CD4-positive, CD25-positive, alpha-beta regulatory T cell (primary cell): Measurements from ENCODE around the gene CHKA. TPM values are rescaled to one million over a fixed set of nuclear protein-coding genes. Genes with fewer than 3 reads are reported as not detected.

ENCODE experiments used
- ATAC-seq, 2 donors: fragments of 150-1000 bp; cut with Tn5 transposase; one replicate each; pipeline ENCODE4 v1.10.0; 2021; ENCODE audit warnings: low read depth in 2 of 2, moderate number of reproducible peaks in 2 of 2, moderate library complexity in 1 of 2
- DNase-seq, 3 donors: peaks; one replicate each; pipeline versions ENCODE4 v3.0.0 to v3.0.0-alpha.2; 2012 to 2022; ENCODE audit warnings: mixed read lengths in 1 of 3
- H3K27ac ChIP-seq: one replicate; pipeline ENCODE4 v1.7.0; 2013; ENCODE audit warnings: mild to moderate bottlenecking, low read length; ENCODE audit not compliant: insufficient read depth, poor library complexity, severe bottlenecking
- H3K27me3 ChIP-seq: one replicate; pipeline ENCODE4 v1.7.0; 2013; ENCODE audit warnings: low read length; ENCODE audit not compliant: control insufficient read depth, insufficient read depth
- H3K36me3 ChIP-seq: one replicate; pipeline ENCODE4 v1.7.0; 2013; ENCODE audit warnings: mild to moderate bottlenecking, low read length, moderate library complexity; ENCODE audit not compliant: control insufficient read depth, insufficient read depth
- H3K4me1 ChIP-seq: 2 replicates; pipeline ENCODE4 v1.7.0; 2013; ENCODE audit warnings: mild to moderate bottlenecking, low read length; ENCODE audit not compliant: insufficient read depth, control insufficient read depth, poor library complexity, severe bottlenecking
- H3K4me3 ChIP-seq: one replicate; pipeline ENCODE4 v1.7.0; 2013; ENCODE audit warnings: low read depth, mild to moderate bottlenecking, low read length, moderate library complexity
- H3K9me3 ChIP-seq, 2 experiments: 1 replicate in 1 of 2; 2 replicates in 1 of 2; pipeline ENCODE4 v1.7.0; 2013; ENCODE audit warnings: low read length in 2 of 2, mild to moderate bottlenecking in 1 of 2, moderate library complexity in 1 of 2; ENCODE audit not compliant: control insufficient read depth in 2 of 2
- H3K27ac Mint-ChIP-seq, 3 donors: one replicate each; pipeline ENCODE4 v1.8.0; 2020 to 2022; ENCODE audit warnings: mild to moderate bottlenecking in 3 of 3, mixed read lengths in 3 of 3, moderate library complexity in 2 of 3
- H3K27me3 Mint-ChIP-seq: one replicate; pipeline ENCODE4 v1.8.0; 2022; ENCODE audit warnings: mild to moderate bottlenecking, mixed read lengths
- H3K36me3 Mint-ChIP-seq: one replicate; pipeline ENCODE4 v1.8.0; 2020; ENCODE audit warnings: mixed read lengths
- H3K4me1 Mint-ChIP-seq, 4 donors: one replicate each; pipeline ENCODE4 v1.8.0; 2020 to 2022; ENCODE audit warnings: mixed read lengths in 4 of 4, mild to moderate bottlenecking in 1 of 4
- H3K4me3 Mint-ChIP-seq, 4 donors: one replicate each; pipeline ENCODE4 v1.8.0; 2020 to 2022; ENCODE audit warnings: mild to moderate bottlenecking in 4 of 4, mixed read lengths in 4 of 4, moderate library complexity in 3 of 4
- H3K9me3 Mint-ChIP-seq, 7 donors: one replicate each; pipeline ENCODE4 v1.8.0; 2020 to 2022; ENCODE audit warnings: mixed read lengths in 7 of 7, mild to moderate bottlenecking in 3 of 7, moderate library complexity in 2 of 7
- polyA plus RNA-seq, 4 donors: library from polyadenylated mRNA; unstranded; fragments of 300-500 nt; fragmentation: Illumina TruSeq; gene quantifications; one replicate each; pipeline ENCODE4 v1.2.3, GENCODE V29; 2021
- total RNA-seq: library from RNA; stranded (reverse); gene quantifications from one replicate; pipeline ENCODE4 v1.2.3, GENCODE V29; 2022

The CHKA gene
- total and polyA plus RNA-seq, 5 donors from 2014 or later = 0.76 to 8.1 (median 1.2) TPM

DNA sequence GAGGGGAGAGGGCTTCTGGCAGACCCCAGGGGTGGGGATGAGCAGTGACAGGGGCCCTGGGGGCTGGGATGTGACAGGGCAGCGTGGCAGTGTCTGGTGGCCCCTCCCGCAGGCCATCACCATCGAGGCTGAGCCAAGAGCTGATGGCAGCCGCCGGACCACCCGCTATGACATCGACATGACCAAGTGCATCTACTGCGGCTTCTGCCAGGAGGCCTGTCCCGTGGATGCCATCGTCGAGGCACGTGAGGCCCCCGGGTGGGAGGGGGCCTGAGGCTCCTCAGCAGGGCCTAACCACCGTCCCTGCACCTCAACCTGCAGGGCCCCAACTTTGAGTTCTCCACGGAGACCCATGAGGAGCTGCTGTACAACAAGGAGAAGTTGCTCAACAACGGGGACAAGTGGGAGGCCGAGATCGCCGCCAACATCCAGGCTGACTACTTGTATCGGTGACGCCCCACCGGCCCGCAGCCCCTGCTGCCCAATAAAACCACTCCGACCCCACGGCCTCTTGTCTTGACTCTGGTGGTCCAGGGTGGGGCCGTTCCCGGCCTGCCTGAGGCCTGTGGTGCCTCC lies 85.0 kb downstream of the CHKA start:
- DNase-seq (no peak), ATAC-seq (no peak)
- H3K36me3 Mint-ChIP-seq = peaks cover 4% of the 10 kb centered on the region
- no peaks in the 10 kb centered on the region for H3K9me3 Mint-ChIP-seq
- no peaks in the 10 kb centered on the region for H3K27me3 ChIP-seq
- H3K4me3 Mint-ChIP-seq = peak overlapping the region in 3 of 4 donors; percentile 11 to 86 (median 32)
- H3K27ac ChIP-seq = peak overlapping the region; percentile 67
- peaks cover 60% of the 10 kb centered on the region for H3K4me1 ChIP-seq
- peaks cover 0 to 35% (median 12%) of the 10 kb centered on the region in 4 donors for H3K4me1 Mint-ChIP-seq
- no peak overlapping the region for H3K27ac Mint-ChIP-seq
- H3K36me3 ChIP-seq = peaks cover 5% of the 10 kb centered on the region
- H3K9me3 ChIP-seq = no peaks in the 10 kb centered on the region
- no peak overlapping the region for H3K4me3 ChIP-seq
- H3K27me3 Mint-ChIP-seq = no peaks in the 10 kb centered on the region

DNA sequence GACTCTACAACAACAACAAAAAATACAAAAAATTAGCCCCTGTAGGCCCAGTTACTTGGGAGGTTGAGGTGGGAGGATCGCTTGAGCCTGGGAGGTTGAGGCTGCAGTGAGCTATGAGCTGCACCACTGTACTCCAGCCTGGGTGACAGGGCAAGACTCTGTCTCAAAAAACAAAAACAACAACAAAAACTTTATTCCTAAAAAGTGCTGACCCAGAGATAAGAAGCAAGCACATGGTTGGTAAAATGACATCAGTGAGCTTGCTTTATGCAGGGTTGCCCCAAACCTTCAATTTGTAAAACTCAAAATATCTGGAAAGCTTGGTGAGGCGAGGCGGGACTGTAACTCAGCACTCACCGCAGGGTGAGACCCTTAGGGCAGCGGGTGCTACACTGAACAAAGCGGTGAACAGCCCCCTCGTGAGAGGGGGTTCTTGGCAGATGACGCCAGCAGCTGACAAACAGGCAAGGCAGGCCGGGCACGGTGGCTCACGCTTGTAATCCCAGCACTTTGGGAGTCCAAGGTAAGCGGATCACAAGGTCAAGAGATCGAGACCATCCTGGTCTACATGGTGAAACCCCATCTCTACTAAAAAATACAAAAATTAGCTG lies 85.8 kb downstream of the CHKA start:
- peak overlapping the region in 3 of 4 donors; percentile 8 to 58 (median 35) for H3K4me3 Mint-ChIP-seq
- H3K27ac Mint-ChIP-seq = peak overlapping the region in 1 of 3 donors; percentile 7

GRCh38 chr11:68033708-68034045 lies 87.5 kb downstream of the CHKA start:
- H3K9me3 ChIP-seq = no peaks in the 10 kb centered on the region
- H3K9me3 Mint-ChIP-seq = peaks cover 0 to 2% (median 0%) of the 10 kb centered on the region in 7 donors
- H3K4me3 Mint-ChIP-seq = peak overlapping the region in 3 of 4 donors; percentile 28 to 40 (median 35)
- H3K36me3 Mint-ChIP-seq = peaks cover 4% of the 10 kb centered on the region
- no peak for DNase-seq
- peak overlapping the region in 1 of 3 donors; percentile 25 for H3K27ac Mint-ChIP-seq
- peaks cover 49% of the 10 kb centered on the region for H3K4me1 ChIP-seq
- H3K27me3 ChIP-seq = no peaks in the 10 kb centered on the region
- peaks cover 6% of the 10 kb centered on the region for H3K27me3 Mint-ChIP-seq
- no peak overlapping the region for H3K4me3 ChIP-seq
- no peak for ATAC-seq
- H3K36me3 ChIP-seq = peaks cover 5% of the 10 kb centered on the region
- no peak overlapping the region for H3K27ac ChIP-seq
- H3K4me1 Mint-ChIP-seq = peaks cover 0 to 48% (median 17%) of the 10 kb centered on the region in 4 donors

More for the DNA sequence above, 85.8 kb downstream of the CHKA start:
- H3K9me3 ChIP-seq = no peaks in the 10 kb centered on the region
- peaks cover 5% of the 10 kb centered on the region for H3K36me3 ChIP-seq
- Mint-ChIP-seq H3K9me3 (no peaks in the 10 kb centered on the region), H3K4me1 (peaks cover 0 to 44% (median 15%) of the 10 kb centered on the region in 4 donors), H3K36me3 (peaks cover 4% of the 10 kb centered on the region), H3K27me3 (peaks cover 1% of the 10 kb centered on the region)
- ATAC-seq = no peak
- no peaks in the 10 kb centered on the region for H3K27me3 ChIP-seq
- DNase-seq = no peak
- peaks cover 57% of the 10 kb centered on the region for H3K4me1 ChIP-seq
- no peak overlapping the region for H3K4me3 ChIP-seq
- no peak overlapping the region for H3K27ac ChIP-seq

DNA sequence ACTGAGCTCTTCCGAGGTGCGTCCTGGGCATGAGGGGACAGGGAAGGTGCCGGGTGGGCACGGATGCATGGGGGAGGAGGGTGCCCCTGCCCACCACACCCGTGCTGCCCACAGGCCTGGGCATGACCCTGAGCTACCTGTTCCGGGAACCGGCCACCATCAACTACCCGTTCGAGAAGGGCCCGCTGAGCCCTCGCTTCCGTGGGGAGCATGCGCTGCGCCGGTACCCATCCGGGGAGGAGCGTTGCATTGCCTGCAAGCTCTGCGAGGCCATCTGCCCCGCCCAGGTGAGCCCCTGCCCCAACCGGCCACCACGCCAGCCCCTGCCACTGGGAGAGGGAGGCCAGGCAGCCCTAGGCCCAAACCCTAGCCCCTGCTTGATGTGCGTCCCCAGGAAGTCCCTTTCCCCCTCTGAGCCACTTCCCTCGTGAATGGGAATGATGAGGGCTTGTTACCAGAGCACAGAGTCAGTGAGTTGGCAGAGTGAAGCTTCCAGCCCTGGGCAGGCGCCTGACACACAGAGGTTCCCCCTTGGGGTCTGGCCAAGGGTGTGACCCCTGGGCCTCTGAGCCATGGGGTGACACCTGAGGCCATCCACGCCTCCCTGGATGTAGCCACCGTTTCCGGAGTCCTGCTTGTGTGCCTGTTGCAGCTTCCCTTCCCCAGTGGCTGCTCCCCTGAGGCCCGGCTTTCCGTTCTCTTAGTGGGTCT lies 88.0 kb downstream of the CHKA start:
- no peak overlapping the region for H3K4me3 ChIP-seq
- no peaks in the 10 kb centered on the region for H3K27me3 ChIP-seq
- no peak overlapping the region for H3K27ac ChIP-seq
- Mint-ChIP-seq H3K27ac (no peak overlapping the region), H3K27me3 (peaks cover 6% of the 10 kb centered on the region), H3K4me1 (peaks cover 0 to 48% (median 17%) of the 10 kb centered on the region in 4 donors), H3K9me3 (peaks cover 0 to 2% (median 0%) of the 10 kb centered on the region in 7 donors), H3K4me3 (peak overlapping the region in 1 of 4 donors; percentile 40), H3K36me3 (peaks cover 4% of the 10 kb centered on the region)
- ATAC-seq (no peak), DNase-seq (no peak)
- peaks cover 5% of the 10 kb centered on the region for H3K36me3 ChIP-seq
- peaks cover 44% of the 10 kb centered on the region for H3K4me1 ChIP-seq
- H3K9me3 ChIP-seq = no peaks in the 10 kb centered on the region

DNA sequence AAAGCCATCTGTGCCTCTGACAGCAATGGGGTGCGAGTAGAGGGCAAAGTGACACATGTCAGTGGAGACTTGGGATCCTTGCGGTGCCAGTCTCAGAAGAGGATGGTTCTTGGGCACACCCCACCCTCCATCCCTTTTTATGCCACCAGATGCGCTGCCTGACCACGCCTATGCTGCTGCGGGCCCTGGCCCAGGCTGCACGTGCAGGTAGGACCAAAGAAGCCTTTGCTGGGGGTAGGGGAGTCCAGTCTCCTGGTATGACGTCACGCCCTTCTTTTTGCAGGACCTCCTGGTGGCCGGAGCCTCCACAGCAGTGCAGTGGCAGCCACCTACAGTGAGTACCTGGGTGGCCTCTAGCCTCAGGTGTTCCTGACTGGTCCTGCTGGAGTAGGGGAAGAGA lies 89.2 kb downstream of the CHKA start:
- no peak for DNase-seq
- Mint-ChIP-seq H3K36me3 (peaks cover 4% of the 10 kb centered on the region), H3K4me1 (peaks cover 0 to 36% (median 12%) of the 10 kb centered on the region in 4 donors), H3K27me3 (peaks cover 6% of the 10 kb centered on the region), H3K9me3 (peaks cover 0 to 2% (median 0%) of the 10 kb centered on the region in 7 donors), H3K4me3 (peak overlapping the region; percentile 95 to 99 (median 96)), H3K27ac (peak overlapping the region; percentile 90 to 98 (median 95))
- no peak for ATAC-seq
- Histone ChIP-seq H3K27ac (no peak overlapping the region), H3K4me3 (no peak overlapping the region), H3K9me3 (no peaks in the 10 kb centered on the region), H3K27me3 (no peaks in the 10 kb centered on the region), H3K4me1 (peaks cover 32% of the 10 kb centered on the region), H3K36me3 (peaks cover 5% of the 10 kb centered on the region)

GRCh38 chr11:68031144-68031464 lies 90.1 kb downstream of the CHKA start:
- Histone ChIP-seq H3K27me3 (no peaks in the 10 kb centered on the region), H3K4me3 (peak overlapping the region; percentile 80), H3K9me3 (no peaks in the 10 kb centered on the region), H3K4me1 (peaks cover 23% of the 10 kb centered on the region), H3K27ac (peak overlapping the region; percentile 80), H3K36me3 (peaks cover 5% of the 10 kb centered on the region)
- Mint-ChIP-seq H3K9me3 (peaks cover 0 to 2% (median 0%) of the 10 kb centered on the region in 7 donors), H3K27me3 (peaks cover 6% of the 10 kb centered on the region), H3K4me1 (peaks cover 0 to 31% (median 10%) of the 10 kb centered on the region in 4 donors), H3K4me3 (peak overlapping the region; percentile 95 to 99 (median 96)), H3K27ac (peak overlapping the region; percentile 90 to 98 (median 95)), H3K36me3 (peaks cover 4% of the 10 kb centered on the region)
- DNase-seq (peak in 1 of 3 donors; percentile 59), ATAC-seq (no peak)

DNA sequence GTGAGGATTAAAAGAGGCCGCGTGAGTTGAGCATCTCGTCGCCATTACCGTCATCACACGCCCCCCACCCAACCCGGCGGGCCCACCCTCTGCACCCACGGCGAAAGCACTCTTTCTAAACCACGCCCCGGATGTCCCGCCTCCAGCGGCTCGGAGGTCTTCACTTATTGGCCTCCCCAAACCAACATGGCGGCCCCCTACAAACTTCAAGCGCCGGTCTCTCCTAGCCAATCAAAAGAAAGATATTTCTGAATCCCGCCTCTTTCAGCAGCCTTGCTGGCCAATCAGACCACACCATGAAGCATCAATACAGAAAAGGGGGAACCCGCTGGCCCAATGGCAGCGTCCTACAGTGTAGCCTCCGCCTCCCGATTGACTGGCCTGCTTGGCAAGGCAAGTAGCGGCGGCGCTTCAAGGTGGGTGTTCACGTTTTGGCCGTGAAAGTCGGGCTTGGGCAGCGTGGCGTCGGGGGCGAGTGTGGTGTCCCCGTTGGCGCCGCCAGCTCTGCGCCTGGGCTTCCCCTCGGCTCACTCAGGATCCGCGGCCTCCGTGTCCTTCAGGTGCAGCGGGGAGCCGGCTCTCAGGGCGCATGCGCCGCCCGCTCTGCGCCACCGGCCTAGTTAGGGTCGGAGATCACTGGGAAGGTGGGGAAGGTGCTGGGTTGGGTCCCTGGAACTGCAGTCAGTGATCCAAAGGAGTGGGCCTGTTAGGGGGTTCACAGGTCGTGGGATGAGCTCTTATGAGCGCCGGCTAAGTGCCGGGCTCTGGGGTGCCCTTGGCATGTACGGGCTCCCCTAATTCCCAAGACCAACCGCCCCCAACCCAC lies 90.7 kb downstream of the CHKA start, which contains the start of gene NDUFS8:
Gene NDUFS8 (plus strand): TSS at position 364 of the 826 bp plus-strand sequence. CDS start 1,471 bp downstream, outside the sequence.
- Mint-ChIP-seq H3K27me3 (peaks cover 6% of the 10 kb centered on the region), H3K27ac (peak within 1 kb of the TSS; percentile 90 to 98 (median 95)), H3K9me3 (peaks cover 0 to 2% (median 0%) of the 10 kb centered on the region in 7 donors), H3K4me1 (peaks cover 0 to 31% (median 10%) of the 10 kb centered on the region in 4 donors), H3K4me3 (peak within 1 kb of the TSS; percentile 95 to 99 (median 96)), H3K36me3 (peaks cover 4% of the 10 kb centered on the region)
- H3K4me1 ChIP-seq = peaks cover 23% of the 10 kb centered on the region
- DNase-seq (peak; percentile 96 to 99 (median 99)), ATAC-seq (peak; percentile 96 to 99)
- H3K27ac ChIP-seq = peak within 1 kb of the TSS; percentile 80
- H3K36me3 ChIP-seq = peaks cover 5% of the 10 kb centered on the region
- peak within 1 kb of the TSS; percentile 80 for H3K4me3 ChIP-seq
- no peaks in the 10 kb centered on the region for H3K27me3 ChIP-seq
- H3K9me3 ChIP-seq = no peaks in the 10 kb centered on the region
